Measurements from ENCODE around the gene KCMF1. TPM values are rescaled to one million over a fixed set of nuclear protein-coding genes. Genes with fewer than 3 reads are reported as not detected.

KCMF1 gene
- total RNA-seq, 4 donors from 2014 or later: 65.0 to 89.7 (median 71.1) TPM

DNA sequence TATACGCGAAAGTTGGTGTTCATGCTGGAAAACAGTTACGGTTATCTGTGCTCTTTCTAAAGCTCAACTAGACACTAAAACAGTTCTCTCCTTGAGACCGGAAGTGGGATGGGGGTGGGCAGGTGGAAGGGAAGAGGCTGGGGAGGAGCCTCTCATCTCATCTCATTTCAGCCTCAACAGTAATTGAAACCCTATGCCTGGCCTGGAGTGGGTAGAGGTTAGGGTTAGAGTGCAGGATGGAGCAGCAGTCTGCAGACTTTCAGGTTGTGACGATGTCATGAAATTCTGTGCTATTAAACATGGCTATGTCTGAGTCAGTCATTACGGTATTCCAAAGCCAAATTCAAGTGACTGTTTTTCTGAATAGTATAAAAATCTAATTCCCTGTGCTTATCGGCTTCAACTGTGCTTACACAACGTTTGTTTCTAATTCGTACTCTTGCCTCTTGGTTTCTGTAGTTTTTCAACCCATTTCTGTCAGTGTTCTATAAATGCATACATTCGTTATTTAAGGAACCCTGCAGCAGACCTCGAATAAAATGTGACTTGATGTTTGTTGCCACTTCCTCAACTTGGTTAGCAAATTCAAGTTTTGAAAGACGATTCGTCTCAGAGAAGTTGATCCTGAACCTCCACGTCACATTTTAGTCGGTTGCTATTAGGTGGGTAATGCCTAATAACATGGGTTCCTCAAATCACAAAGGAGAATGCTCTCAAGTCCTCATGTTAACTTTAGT, 86.4 kb downstream of the KCMF1 start:
- TF ChIP-seq, protein P1, sequence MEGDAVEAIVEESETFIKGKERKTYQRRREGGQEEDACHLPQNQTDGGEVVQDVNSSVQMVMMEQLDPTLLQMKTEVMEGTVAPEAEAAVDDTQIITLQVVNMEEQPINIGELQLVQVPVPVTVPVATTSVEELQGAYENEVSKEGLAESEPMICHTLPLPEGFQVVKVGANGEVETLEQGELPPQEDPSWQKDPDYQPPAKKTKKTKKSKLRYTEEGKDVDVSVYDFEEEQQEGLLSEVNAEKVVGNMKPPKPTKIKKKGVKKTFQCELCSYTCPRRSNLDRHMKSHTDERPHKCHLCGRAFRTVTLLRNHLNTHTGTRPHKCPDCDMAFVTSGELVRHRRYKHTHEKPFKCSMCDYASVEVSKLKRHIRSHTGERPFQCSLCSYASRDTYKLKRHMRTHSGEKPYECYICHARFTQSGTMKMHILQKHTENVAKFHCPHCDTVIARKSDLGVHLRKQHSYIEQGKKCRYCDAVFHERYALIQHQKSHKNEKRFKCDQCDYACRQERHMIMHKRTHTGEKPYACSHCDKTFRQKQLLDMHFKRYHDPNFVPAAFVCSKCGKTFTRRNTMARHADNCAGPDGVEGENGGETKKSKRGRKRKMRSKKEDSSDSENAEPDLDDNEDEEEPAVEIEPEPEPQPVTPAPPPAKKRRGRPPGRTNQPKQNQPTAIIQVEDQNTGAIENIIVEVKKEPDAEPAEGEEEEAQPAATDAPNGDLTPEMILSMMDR (IDR thresholded peaks at IDR 0.05; ENCODE audit: low read depth): no peak

DNA sequence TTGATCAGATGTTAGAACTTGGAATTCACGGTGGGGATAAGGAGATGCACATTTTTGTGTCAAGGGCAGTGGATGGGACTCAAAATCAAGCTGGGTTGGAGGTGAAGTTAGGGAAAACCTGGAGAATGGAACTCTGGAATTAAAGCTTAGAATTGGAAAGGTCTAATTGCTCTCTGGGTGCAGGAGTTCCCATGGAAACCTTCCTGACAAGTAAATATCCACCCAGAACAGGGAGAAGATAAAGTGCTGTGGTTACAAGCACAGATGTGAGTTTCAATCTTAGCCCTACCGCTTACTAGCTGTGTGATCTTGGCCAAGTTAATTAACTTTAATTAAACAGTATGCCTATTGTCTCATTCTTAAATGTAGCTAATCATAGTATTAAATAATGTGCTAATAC, 90.9 kb downstream of the KCMF1 start:
- TF ChIP-seq, protein P1 (IDR thresholded peaks at IDR 0.05; ENCODE audit: low read depth): no peak

DNA sequence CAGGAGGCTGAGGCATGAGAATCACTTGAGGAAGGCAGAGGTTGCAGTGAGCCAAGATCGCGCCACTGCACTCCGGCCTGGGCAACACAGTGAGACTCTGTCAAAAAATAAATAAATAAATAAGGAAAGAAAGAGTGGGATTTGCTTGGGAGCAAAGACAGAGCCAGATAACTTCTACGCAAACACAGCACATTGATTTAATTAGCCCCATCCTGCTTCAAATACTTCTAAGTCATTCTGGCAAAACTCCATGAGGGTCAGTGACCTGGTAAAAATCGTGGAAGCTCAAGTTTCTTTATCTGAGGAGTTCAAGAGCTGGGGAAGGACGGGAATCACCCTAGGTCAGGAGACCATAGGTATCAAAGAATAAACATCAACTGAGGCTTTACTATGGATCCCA, 91.6 kb downstream of the KCMF1 start:
- TF ChIP-seq, protein P1 (IDR thresholded peaks at IDR 0.05; ENCODE audit: low read depth): no peak

DNA sequence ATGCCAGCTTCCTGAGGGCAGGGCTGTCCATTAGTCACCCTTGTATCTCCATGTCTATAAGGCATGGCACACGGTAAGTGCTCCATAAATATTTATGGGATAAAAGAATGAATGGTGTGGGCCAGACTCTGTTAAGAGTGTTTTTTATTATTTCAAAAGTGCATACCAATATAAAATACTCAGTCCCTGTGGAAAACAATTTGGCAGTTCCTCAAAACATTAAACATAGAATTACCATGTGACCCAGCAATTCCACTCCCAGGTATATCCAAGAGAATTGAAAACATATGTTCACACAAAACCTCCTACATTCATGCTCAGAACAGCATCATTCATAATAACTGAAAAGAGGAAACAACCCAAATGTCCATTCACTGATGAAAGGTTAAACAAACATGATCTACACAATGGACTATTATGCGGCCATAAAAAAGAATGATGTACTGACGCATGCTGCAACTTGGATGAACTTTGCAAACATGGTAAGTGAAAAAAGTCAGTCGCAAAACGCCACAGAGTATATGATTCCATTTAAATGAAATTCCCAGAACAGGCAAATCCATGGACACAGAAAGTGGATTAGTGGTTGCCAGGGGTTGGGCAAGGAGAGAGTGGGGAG, 93.1 kb downstream of the KCMF1 start:
- TF ChIP-seq, protein P1 (IDR thresholded peaks at IDR 0.05; ENCODE audit: low read depth): no peak

DNA sequence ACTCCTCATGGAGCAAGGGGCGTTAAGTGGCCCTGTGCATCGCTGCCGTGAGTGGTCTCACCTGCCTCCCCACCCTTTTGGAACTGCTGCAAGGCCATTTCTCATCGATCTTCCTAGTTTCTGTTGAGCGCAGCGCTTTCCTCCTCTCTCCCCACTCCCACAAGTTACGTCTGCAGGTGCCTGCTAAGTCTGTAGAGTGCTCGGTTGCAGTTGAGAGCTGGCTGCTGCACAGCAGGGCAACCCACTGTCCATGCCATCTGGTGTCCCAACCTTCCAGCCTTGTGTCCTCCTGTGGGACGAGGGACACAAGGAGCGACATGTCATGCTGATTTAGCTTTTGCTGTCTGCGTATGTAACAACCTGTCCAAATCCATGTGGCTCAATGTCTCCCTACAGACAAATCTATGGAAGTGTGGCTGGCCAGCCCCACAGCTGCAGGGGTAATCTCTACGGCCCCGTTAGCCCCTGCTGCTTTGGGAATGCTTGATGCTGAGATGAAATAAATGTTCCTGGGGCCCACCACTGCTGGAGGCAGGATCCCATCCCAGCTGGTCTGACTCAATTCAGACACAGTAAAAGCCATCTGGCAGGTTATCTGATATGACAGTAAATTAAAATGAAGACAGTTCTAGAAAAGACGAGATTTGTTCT, 94.1 kb downstream of the KCMF1 start:
- TF ChIP-seq, protein P1 (IDR thresholded peaks at IDR 0.05; ENCODE audit: low read depth): no peak

DNA sequence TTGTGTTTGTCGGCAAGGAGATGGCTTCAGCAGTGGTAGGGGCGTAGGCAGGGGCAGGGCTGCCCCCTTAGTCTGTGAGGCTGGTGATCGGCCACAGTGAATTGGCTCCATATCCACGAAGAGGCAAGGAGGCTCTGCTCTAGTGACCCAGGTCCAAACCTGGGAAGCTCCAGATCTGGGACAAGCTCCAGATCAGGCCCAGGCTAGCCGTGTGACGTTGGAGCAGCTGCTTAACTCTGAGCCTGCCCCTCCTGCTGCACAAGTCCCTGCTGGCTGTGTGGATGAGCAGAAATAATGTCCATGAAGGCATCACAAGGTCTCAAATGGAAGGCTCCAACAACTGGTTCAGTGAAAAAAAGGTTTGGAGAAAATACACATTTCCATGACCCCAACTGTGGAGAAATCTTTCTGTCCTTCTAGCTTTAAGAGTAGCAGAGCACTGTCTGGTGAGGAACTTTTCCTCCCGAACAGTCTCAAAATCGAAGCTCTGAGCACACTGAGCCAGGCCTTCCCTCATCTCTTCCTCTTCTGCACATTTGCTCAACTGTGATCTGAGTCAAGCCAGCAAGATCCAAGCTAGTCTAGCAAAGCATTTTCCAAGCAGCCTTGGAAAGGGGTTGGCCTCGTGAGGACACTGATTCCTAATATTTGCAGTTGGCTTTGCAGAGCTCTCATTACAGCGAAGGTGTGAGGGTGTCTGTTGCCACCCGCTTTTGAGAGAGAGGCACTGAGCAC, 95.2 kb downstream of the KCMF1 start:
- TF ChIP-seq, protein P1 (IDR thresholded peaks at IDR 0.05; ENCODE audit: low read depth): no peak

Measured in subcutaneous adipose tissue (tissue), 4 donors.